ENCODE data around the gene PDXDC1.
"Not testable (repeated sequence)": the region's sequence is repeated elsewhere in the genome, so short reads cannot be mapped to it uniquely, and the experiment has no call there.

PDXDC1 gene

GRCh38 chr16:14955546-14956231 lies 19.1 kb upstream of the PDXDC1 start:
- Histone ChIP-seq H3K79me2 (ENCODE audit: control insufficient read depth, insufficient read depth, low read length, unreplicated experiment) (no peaks in the 10 kb centered on the region), H3K27me3 (ENCODE audit: insufficient read depth, low read length) (no peaks in the 10 kb centered on the region), H3K4me1 (ENCODE audit: control insufficient read depth, insufficient read depth, low read length, unreplicated experiment) (no peaks in the 10 kb centered on the region), H3K27ac (ENCODE audit: low read depth, low read length) (no peak overlapping the region), H3K4me3 (ENCODE audit: low read depth, low read length) (no peak overlapping the region), H3K36me3 (ENCODE audit: insufficient read depth, low read length) (no peaks in the 10 kb centered on the region), H2AFZ (ENCODE audit: low read length, unreplicated experiment) (no peak overlapping the region)

- H2AFZ ChIP-seq (ENCODE audit: low read length, unreplicated experiment) = no peak overlapping the region
- no peaks in the 10 kb centered on the region for H3K4me1 ChIP-seq (ENCODE audit: control insufficient read depth, insufficient read depth, low read length, unreplicated experiment)
- H3K27ac ChIP-seq (ENCODE audit: low read depth, low read length) = no peak overlapping the region
These were observed 17.1 kb upstream of the PDXDC1 start for GRCh38 chr16:14957576-14958322.

GRCh38 chr16:14958323-14958600 lies 16.6 kb upstream of the PDXDC1 start:
- Histone ChIP-seq H3K79me2 (ENCODE audit: control insufficient read depth, insufficient read depth, low read length, unreplicated experiment) (no peaks in the 10 kb centered on the region), H2AFZ (ENCODE audit: low read length, unreplicated experiment) (no peak overlapping the region), H3K4me3 (ENCODE audit: low read depth, low read length) (no peak overlapping the region), H3K4me1 (ENCODE audit: control insufficient read depth, insufficient read depth, low read length, unreplicated experiment) (no peaks in the 10 kb centered on the region), H3K36me3 (ENCODE audit: insufficient read depth, low read length) (no peaks in the 10 kb centered on the region), H3K27me3 (ENCODE audit: insufficient read depth, low read length) (peaks cover 7% of the 10 kb centered on the region; the same call in 1 of the 2 replicates), H3K27ac (ENCODE audit: low read depth, low read length) (no peak overlapping the region)

More at GRCh38 chr16:14957576-14958322, 17.1 kb upstream of the PDXDC1 start:
- Histone ChIP-seq H3K36me3 (ENCODE audit: insufficient read depth, low read length) (no peaks in the 10 kb centered on the region), H3K27me3 (ENCODE audit: insufficient read depth, low read length) (0 out of 2 replicates have a peak, but pooled peaks cover 5% of the 10 kb centered on the region), H3K4me3 (ENCODE audit: low read depth, low read length) (no peak overlapping the region), H3K79me2 (ENCODE audit: control insufficient read depth, insufficient read depth, low read length, unreplicated experiment) (no peaks in the 10 kb centered on the region)

GRCh38 chr16:14958970-14959369 lies 15.9 kb upstream of the PDXDC1 start:
- Histone ChIP-seq H3K4me3 (ENCODE audit: low read depth, low read length) (no peak overlapping the region), H3K79me2 (ENCODE audit: control insufficient read depth, insufficient read depth, low read length, unreplicated experiment) (no peaks in the 10 kb centered on the region), H2AFZ (ENCODE audit: low read length, unreplicated experiment) (no peak overlapping the region), H3K4me1 (ENCODE audit: control insufficient read depth, insufficient read depth, low read length, unreplicated experiment) (no peaks in the 10 kb centered on the region), H3K36me3 (ENCODE audit: insufficient read depth, low read length) (no peaks in the 10 kb centered on the region), H3K27me3 (ENCODE audit: insufficient read depth, low read length) (peaks cover 14% of the 10 kb centered on the region; the same call in 1 of the 2 replicates), H3K27ac (ENCODE audit: low read depth, low read length) (no peak overlapping the region)

GRCh38 chr16:14961405-14962186 lies 13.2 kb upstream of the PDXDC1 start:
- H3K36me3 ChIP-seq (ENCODE audit: insufficient read depth, low read length) = no peaks in the 10 kb centered on the region
- H3K27me3 ChIP-seq (ENCODE audit: insufficient read depth, low read length) = peaks cover 14% of the 10 kb centered on the region; the same call in 1 of the 2 replicates
- H3K27ac ChIP-seq (ENCODE audit: low read depth, low read length) = no peak overlapping the region
- H3K4me3 ChIP-seq (ENCODE audit: low read depth, low read length) = no peak overlapping the region
- no peak overlapping the region for H2AFZ ChIP-seq (ENCODE audit: low read length, unreplicated experiment)
- no peaks in the 10 kb centered on the region for H3K4me1 ChIP-seq (ENCODE audit: control insufficient read depth, insufficient read depth, low read length, unreplicated experiment)
- H3K79me2 ChIP-seq (ENCODE audit: control insufficient read depth, insufficient read depth, low read length, unreplicated experiment) = no peaks in the 10 kb centered on the region

- no peak overlapping the region for H2AFZ ChIP-seq (ENCODE audit: low read length, unreplicated experiment)
- H3K27ac ChIP-seq (ENCODE audit: low read depth, low read length) = no peak overlapping the region
These were observed 11.3 kb upstream of the PDXDC1 start for GRCh38 chr16:14963281-14964173.

GRCh38 chr16:14965328-14965727 lies 9.5 kb upstream of the PDXDC1 start:
- Histone ChIP-seq H3K4me1 (ENCODE audit: control insufficient read depth, insufficient read depth, low read length, unreplicated experiment) (no peaks in the 10 kb centered on the region), H2AFZ (ENCODE audit: low read length, unreplicated experiment) (no peak overlapping the region)

More at GRCh38 chr16:14963281-14964173, 11.3 kb upstream of the PDXDC1 start:
- no peak overlapping the region for H3K4me3 ChIP-seq (ENCODE audit: low read depth, low read length)
- H3K36me3 ChIP-seq (ENCODE audit: insufficient read depth, low read length) = no peaks in the 10 kb centered on the region
- H3K27me3 ChIP-seq (ENCODE audit: insufficient read depth, low read length) = peaks cover 14% of the 10 kb centered on the region; the same call in 1 of the 2 replicates
- H3K4me1 ChIP-seq (ENCODE audit: control insufficient read depth, insufficient read depth, low read length, unreplicated experiment) = no peaks in the 10 kb centered on the region
- no peaks in the 10 kb centered on the region for H3K79me2 ChIP-seq (ENCODE audit: control insufficient read depth, insufficient read depth, low read length, unreplicated experiment)

GRCh38 chr16:14969795-14970194 lies 5.0 kb upstream of the PDXDC1 start:
- H2AFZ ChIP-seq (ENCODE audit: low read length, unreplicated experiment); H3K4me1 ChIP-seq (ENCODE audit: control insufficient read depth, insufficient read depth, low read length, unreplicated experiment); H3K27ac ChIP-seq (ENCODE audit: low read depth, low read length); H3K4me3 ChIP-seq (ENCODE audit: low read depth, low read length); H3K27me3 ChIP-seq (ENCODE audit: insufficient read depth, low read length); H3K79me2 ChIP-seq (ENCODE audit: control insufficient read depth, insufficient read depth, low read length, unreplicated experiment); H3K36me3 ChIP-seq (ENCODE audit: insufficient read depth, low read length): not testable (repeated sequence)

More at GRCh38 chr16:14965328-14965727, 9.5 kb upstream of the PDXDC1 start:
- Histone ChIP-seq H3K27me3 (ENCODE audit: insufficient read depth, low read length) (peaks cover 14% of the 10 kb centered on the region; the same call in 1 of the 2 replicates), H3K79me2 (ENCODE audit: control insufficient read depth, insufficient read depth, low read length, unreplicated experiment) (no peaks in the 10 kb centered on the region), H3K4me3 (ENCODE audit: low read depth, low read length) (no peak overlapping the region), H3K27ac (ENCODE audit: low read depth, low read length) (no peak overlapping the region), H3K36me3 (ENCODE audit: insufficient read depth, low read length) (no peaks in the 10 kb centered on the region)

GRCh38 chr16:14971621-14972228 lies 3.1 kb upstream of the PDXDC1 start:
- H3K36me3 ChIP-seq (ENCODE audit: insufficient read depth, low read length); H3K27me3 ChIP-seq (ENCODE audit: insufficient read depth, low read length); H3K4me3 ChIP-seq (ENCODE audit: low read depth, low read length); H2AFZ ChIP-seq (ENCODE audit: low read length, unreplicated experiment); H3K4me1 ChIP-seq (ENCODE audit: control insufficient read depth, insufficient read depth, low read length, unreplicated experiment); H3K27ac ChIP-seq (ENCODE audit: low read depth, low read length): not testable (repeated sequence)
- H3K79me2 ChIP-seq (ENCODE audit: control insufficient read depth, insufficient read depth, low read length, unreplicated experiment) = peaks cover 20% of the 10 kb centered on the region

Measured in ACC112 (cell line).